ENCODE data around the gene CEP83.

CEP83 gene

GRCh38 chr12:94305130-94305957 is 154.3 kb downstream of the CEP83 start:
- DNase-seq (ENCODE audit: low read depth in 2 of 2), result peak; percentile 28 to 45

DNA sequence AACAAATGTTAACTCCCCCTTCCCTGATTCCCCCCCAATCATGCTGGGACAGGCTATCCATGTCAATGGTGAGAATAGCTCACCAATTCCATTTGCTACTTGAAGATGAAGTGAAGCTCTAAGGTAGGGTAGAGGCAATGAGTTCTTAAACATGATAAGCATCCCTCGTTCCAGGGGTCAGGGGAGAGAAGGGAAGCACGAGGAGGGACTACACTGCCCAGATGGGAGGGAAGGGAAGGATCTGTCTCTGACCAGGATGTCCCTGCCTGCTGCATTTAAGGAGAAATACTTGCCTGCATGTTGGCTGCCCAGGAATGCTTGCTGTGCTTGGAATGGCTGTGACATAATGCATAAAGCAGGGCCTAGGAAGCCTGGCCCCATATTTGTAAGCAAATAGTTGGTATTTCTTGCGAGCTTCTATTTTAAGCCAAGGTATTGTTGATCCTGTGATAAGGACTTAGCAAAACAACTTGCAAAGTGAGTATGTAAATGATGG is 155.1 kb downstream of the CEP83 start:
- no peak for DNase-seq (ENCODE audit: low read depth in 2 of 2)

- DNase-seq (ENCODE audit: low read depth in 2 of 2), result no peak
Measured at GRCh38 chr12:94304012-94304411, 155.7 kb downstream of the CEP83 start.

DNA sequence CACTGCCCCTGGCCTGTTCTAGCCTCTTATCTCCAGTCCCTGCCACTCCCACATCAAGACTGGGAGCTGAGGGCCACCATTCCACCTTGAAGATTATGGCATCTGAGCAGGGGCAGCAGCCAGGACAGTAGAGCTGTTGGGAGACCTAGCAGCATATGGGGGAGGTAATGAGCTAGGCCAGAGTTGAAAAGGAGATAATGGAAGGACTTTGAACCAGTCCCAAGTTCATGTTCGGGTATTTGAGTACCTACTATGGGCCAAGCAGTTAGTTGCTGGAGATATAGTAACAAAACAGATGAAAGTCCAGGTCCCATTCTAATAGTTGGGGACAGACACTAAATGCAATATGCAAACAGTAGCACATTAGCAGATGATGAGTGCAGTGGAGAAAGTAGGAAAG is 159.8 kb downstream of the CEP83 start:
- DNase-seq (ENCODE audit: low read depth in 2 of 2), result no peak

DNA sequence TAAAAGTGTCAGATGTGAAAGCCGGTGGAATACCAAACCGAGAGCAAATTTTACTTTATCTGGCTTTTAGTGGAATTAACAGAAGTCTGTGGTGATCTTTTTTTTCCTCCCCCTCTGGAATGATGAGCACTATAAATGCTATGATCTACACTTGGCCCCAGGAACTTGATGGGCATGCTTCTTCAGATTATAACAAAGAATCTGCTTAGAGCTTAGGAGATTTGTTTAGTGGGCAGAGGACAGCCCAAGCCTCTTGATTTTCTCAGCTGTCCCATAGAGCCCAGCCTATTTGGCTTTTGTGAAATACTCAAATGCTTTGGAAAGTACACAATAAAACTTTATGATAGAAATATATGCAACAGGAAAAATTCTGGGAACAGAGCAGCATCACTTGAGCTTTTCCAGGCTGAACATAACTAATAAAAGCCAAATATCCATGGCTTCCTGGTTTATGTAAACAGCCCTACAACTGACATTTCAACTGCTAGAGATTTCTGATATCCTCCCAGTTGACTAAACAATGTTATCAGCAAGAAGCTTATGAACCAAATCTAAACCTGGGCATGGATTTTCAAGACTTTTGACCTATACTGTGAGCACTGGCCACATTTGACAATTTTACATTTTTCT is 161.7 kb downstream of the CEP83 start:
- DNase-seq (ENCODE audit: low read depth in 2 of 2), result no peak

- DNase-seq (ENCODE audit: low read depth in 2 of 2), result no peak
Measured at GRCh38 chr12:94297096-94297699, 162.5 kb downstream of the CEP83 start.

DNA sequence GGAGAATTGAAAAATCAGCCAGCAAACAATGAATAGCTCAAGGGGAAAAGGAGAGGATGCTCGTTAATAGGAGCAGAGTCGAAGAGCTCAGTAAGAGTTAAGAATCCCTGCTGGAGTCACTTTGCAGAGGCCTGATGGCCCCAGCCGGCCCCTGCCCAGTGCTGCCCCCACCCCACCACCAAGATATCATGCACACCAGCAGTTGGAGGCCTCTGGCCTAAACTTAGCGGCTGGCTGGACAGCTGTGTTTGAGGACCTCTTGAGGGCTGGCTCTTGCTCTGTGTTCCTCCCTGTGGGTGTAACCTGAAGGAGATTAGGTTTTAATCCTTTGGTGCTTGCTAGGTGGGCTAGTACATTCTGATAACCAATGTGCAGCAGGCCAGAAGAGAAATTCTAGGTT is 169.3 kb downstream of the CEP83 start:
- no peak for DNase-seq (ENCODE audit: low read depth in 2 of 2)

DNA sequence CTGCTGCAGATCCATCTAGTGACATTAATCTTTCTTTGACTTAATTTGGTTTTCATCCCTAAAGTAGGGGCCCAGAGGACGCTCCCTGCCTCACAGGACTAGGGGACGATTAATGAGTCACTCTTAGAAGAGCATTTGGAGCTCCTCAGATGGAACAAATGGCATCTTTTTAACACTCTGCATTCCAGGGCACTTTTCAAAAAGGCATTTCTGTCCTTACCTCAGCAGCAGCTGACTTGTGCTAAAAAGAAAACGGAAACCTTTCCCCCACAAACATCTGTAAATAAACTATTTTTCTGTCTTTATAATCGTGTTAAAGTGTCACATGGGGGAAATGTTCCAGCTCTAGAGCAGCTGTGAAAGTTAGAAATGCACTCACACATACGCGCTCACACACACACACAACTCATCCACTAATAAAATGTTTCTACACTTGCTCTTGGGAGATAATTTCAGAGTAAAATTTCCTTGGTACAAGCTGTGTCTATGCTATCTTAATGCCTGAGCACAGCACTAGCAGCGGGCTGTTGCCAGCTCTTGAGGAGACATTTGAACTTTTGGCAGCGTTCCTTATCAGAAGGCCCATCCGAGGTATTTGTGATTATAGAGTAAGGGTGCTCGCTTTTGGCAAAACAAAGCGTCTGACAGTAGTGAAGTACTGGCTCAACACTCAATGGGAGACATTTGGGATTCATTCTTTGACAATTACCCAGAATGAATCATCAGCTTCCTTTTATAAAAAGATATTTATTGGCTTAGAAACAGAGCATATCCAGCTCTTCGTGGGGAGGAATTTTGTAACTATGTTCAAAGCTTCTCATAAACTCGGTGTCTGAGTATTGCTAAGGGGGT is 170.0 kb downstream of the CEP83 start:
- DNase-seq (ENCODE audit: low read depth in 2 of 2), result no peak

DNA sequence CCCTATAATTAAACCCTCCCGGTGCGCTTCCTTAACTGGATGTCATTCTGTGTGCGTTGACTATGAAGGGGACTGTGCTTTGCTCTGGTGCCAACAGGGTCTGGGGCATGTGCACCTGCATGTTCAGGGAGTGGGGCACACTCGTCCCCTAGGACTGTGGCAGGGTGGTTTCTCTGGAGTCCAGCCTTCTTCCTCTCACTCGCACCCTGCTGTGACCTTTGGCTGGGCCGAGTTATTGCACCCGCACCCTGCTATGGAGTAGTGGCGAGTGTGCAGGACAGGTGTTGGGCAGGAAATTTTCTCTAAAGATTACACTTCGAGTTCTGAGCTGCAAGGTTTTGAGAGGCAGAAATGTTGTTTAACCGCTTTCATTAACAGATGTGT is 172.4 kb downstream of the CEP83 start:
- DNase-seq (ENCODE audit: low read depth in 2 of 2), result no peak

DNA sequence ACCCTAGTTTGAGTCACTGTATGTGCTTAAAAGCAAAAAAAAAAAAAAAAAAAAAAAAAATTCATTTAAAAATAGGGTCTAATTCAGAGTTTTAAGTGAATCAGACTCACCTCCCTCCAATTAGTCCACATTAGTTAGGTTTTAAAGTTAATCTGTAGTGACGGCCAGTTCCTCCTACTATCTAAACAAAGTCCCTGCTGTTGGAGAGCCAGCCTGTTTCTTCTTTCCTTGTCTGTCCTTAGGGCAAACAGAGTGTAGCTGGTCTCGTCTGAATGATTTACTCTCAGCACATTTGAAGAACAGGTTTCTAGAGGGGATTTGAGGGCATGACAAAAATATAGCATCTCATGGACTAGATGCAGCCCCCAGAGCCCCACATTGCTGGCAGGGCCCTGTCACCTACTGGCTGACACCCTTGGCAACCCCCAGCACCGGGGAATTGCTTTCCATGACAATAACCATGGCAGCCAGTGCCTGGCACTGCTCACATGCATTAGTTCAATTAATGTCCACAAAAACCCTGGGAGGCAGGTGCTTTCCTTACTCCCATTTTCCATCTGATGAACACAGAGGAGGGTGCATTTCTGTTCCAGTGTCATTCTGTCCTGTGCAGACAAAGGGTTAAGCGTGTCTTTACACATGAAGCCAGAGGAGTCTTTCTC is 173.0 kb downstream of the CEP83 start:
- no peak for DNase-seq (ENCODE audit: low read depth in 2 of 2)

DNA sequence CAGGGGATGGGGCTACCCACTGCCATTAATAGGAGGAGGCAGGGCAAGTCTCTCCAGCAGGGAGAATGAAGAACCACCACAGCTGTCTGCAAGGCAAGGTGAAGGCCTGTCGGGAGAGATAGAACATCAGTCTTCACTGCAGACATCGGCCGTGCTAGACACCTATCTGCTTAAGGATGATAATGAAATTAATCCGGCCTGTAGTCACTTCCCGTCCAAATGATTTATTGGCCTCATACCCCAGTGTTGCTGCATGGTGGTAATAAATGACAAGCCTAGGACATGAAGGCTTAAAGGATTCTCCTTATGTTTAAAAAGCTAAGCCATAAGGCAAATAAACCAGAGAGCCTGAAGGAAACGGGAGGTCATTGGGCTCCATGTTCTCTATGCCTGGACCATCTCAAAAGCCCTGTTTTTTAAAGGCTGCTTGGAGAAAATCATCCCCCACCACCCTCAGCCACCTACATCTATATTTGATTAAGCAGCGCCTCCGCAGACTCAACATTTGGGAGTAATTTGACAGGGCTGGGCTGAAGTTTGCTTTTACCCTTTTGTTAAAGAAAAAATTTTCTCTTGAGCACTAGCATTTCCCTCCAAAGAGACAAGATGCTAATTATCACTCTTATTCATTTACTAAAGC is 173.6 kb downstream of the CEP83 start:
- no peak for DNase-seq (ENCODE audit: low read depth in 2 of 2)

GRCh38 chr12:94284859-94285258 is 174.8 kb downstream of the CEP83 start:
- no peak for DNase-seq (ENCODE audit: low read depth in 2 of 2)

DNA sequence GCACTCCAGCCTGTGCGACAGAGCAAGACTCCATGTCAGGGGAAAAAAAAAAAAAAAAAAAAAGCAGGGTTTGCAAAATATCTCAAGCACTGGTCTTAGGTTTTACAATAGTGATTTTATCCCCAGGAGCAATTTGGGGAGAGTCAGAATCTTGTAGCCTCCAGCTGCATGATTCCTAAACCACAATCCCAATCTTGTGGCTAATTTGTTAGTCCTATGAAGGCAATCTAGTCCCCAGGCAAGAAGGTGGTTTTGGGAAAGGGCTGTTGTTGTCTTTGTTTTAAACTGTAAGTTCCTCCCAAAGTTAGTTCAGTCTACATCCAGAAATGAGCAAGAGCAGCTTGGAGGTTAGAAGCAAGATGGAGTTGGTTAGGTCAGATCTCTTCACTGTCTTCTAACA is 175.6 kb downstream of the CEP83 start:
- DNase-seq (ENCODE audit: low read depth in 2 of 2), result no peak

GRCh38 chr12:94282675-94283074 is 177.0 kb downstream of the CEP83 start:
- DNase-seq (ENCODE audit: low read depth in 2 of 2), result no peak

- no peak for DNase-seq (ENCODE audit: low read depth in 2 of 2)
Measured at GRCh38 chr12:94280063-94280462, 179.6 kb downstream of the CEP83 start.

DNA sequence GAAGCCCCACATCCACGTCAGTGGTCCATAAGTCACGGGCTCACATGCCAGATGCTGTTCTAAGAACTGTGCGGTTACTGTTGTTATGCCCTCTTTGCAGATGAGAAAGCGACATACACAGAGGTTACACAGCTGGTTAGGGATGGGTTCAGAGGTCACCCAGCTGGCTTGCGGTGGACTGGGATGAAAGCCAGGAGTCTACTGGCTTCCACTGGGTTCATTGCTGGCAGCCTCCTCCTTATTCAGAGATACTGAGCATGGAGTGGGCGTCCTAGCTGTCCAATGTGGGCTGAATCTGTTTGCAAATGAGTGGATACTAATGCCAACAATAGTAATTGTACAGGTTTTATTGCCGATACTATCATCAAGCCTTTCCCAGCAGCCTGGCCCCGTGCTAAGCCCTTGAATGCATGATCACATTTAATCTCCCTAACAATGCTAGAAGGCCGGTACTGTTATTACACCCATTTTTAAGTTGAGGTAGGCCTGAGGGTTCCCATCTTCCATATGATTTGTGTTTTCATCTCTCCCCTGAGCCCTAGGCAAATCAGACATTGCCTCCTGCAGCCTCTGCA is 182.2 kb downstream of the CEP83 start:
- no peak for DNase-seq (ENCODE audit: low read depth in 2 of 2)

DNA sequence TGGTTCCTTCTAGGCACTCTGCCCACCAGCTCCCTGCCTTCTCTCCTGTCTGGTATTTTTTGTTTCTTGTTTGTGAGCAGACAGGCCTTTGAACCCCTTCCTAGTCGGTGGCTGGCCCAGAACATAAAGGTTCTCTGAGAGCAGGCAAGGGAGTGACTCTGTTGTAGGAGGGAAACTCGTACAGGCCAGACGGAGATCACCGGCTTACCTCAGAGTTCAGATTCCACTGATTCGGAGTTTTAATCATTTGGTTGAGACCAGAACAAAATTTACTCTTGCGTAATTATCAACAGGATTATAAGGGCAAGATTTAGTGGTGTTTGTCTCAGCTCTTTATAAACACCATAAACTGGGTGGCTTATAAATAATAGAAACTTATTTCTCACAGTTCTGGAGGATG is 182.9 kb downstream of the CEP83 start:
- DNase-seq (ENCODE audit: low read depth in 2 of 2), result no peak

DNA sequence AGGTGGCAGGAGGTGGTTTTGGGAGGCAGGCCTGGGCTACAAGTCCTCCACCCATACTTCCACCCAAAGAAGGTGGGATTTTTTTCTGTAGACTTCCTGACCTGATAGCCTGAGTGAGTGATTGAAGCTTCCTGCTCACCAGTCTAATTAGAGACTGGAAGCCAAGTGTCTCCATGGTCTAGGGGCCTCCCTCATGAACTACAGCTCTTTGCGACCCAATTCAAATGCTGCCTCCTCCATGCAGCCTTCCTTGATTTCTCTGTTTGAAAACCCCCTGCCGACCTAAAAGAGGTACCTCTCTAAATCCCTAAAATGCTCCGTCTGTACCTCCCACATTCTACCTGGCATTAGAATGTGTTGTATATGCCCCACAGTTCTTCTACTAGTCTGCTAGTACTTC is 186.4 kb downstream of the CEP83 start:
- no peak for DNase-seq (ENCODE audit: low read depth in 2 of 2)

DNA sequence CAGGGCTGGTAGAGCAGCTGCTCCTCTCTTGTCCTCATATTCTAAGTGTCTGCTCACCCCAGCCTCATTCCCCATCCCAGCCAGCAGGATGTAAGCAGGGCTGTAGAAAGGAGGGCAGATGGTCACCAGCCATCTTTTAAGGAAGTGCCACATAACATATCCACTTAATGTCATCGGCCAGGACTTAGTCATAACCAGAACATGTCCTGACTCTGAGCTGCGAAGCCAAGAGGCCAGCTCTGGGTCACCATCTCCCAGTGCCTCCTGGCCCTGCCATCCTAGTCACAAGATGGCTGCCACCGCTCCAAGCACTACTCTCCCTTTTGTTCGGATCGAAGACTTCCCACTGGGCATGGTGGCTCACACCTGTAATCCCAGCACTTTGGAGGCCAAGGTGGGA is 187.4 kb downstream of the CEP83 start:
- no peak for DNase-seq (ENCODE audit: low read depth in 2 of 2)

- DNase-seq (ENCODE audit: low read depth in 2 of 2), result no peak
Measured at GRCh38 chr12:94271351-94271750, 188.3 kb downstream of the CEP83 start.

All from stimulated activated CD8-positive, alpha-beta memory T cell treated with anti-CD3 and anti-CD28 coated beads, Interleukin-15, amount 100 ng/mL, for 48 hours (primary cell).